Measurements from ENCODE around the gene SEMA6D.

DNA sequence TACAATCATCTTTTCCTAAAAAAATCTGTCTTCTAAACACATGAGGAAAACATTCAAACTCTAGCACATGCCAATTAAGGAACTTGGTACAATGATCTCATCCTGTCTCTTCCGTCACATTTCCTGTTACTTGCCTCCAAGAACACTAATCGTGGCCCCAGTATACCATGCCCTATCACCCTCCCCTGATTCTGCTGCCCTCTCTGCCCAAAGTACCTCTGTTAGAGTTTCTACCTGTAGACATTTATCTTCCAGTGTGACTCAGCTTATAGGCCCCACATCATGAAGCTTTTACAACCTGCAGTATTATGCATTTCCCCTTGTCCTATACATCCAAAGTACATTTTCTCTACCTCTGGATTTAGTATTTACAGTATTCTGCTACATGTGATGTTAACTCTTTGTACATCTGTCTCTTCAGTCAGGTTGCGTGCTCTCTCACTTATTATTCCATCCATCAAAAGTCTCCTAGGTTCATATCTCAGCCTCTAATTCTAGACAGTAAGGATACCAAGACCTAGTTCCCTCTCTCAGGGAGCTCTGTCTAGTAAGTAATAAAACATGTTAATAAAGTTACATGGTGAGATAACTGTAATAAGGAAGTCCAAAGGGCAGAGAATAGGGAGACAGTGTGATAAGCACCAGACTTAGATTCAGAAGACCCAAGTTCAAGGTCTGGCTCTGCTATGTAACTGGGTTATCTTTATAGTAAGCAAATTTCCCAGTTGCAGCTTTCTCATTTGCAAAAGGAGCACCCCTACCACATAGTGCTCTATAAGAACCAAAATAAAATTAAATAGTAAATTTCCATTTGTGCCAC, 8.9 kb upstream of the SEMA6D start:
- TF ChIP-seq POLR2A (IDR thresholded peaks at IDR 0.05; ENCODE audit: low read depth, low read length), result no peak
- no peak for TF ChIP-seq POLR2AphosphoS5 (IDR thresholded peaks at IDR 0.05; ENCODE audit: low read depth, low read length)
- TF ChIP-seq SPI1 (IDR thresholded peaks at IDR 0.05; ENCODE audit: low read depth, low read length), result no peak

Measured in GM12891 (cell line).